Measurements from ENCODE around the gene SEMA5B. TPM values are rescaled to one million over a fixed set of nuclear protein-coding genes. Genes with fewer than 3 reads are reported as not detected.

The SEMA5B gene
- total and polyA plus RNA-seq, 7 donors = 0.08 to 1.1 (median 0.43) TPM

DNA sequence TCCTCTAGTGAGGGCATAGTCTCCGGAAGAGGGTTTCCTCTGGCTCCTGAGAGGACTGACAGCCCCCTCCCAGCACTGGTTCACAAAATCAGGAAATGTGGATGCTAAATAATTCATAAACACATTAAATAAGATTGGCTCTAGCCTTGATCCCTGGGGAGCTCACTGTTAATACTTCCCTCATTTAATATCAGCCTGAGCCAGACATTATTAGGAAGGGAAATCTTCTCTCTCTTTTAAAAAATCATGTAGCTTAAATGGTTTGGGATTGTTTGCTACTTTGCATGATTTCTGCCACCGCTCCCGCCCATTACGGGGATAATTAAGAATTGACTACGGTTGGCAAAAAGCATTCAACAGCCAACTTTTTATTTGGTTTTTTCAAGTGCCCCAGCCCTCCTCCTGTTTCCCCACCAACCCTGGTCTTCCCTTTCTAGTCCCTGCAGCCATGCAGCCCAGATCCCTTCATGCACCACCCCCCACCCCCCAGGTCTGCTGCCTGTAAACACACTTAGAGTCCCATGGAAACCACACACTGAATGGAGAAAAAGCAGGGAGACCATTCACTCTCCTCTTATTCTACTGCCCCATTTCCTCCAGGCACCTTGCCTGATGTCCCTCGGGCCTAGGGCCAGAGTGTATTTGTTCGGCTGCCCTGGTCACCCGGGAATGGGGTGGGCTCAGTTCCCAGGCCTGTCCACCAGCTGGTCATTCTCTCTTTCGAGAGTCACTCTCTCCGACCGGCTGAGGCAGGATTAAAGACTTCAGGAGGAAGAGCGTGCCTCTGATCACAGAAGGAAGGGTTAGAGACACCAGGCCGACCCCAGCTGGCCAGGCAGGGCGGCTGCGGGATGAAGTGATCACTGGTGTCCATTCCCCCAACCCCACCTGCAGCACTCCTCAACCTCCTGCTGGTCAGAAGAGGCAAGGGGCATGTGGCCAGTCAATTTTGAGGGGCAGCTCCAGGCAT is 45.1 kb downstream of the SEMA5B start:
- TF ChIP-seq, protein P1, sequence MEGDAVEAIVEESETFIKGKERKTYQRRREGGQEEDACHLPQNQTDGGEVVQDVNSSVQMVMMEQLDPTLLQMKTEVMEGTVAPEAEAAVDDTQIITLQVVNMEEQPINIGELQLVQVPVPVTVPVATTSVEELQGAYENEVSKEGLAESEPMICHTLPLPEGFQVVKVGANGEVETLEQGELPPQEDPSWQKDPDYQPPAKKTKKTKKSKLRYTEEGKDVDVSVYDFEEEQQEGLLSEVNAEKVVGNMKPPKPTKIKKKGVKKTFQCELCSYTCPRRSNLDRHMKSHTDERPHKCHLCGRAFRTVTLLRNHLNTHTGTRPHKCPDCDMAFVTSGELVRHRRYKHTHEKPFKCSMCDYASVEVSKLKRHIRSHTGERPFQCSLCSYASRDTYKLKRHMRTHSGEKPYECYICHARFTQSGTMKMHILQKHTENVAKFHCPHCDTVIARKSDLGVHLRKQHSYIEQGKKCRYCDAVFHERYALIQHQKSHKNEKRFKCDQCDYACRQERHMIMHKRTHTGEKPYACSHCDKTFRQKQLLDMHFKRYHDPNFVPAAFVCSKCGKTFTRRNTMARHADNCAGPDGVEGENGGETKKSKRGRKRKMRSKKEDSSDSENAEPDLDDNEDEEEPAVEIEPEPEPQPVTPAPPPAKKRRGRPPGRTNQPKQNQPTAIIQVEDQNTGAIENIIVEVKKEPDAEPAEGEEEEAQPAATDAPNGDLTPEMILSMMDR (IDR thresholded peaks at IDR 0.05) = no peak
- DNase-seq = no peak
- Histone ChIP-seq H3K27ac (no peak overlapping the region), H3K4me1 (peaks cover 6% of the 10 kb centered on the region), H3K27me3 (ENCODE audit: insufficient read depth in 3 of 3, low read length in 2 of 3) (peaks cover 0 to 3% (median 2%) of the 10 kb centered on the region in 3 donors), H3K4me3 (no peak overlapping the region), H3K36me3 (ENCODE audit: insufficient read depth in 1 of 2, low read depth in 1 of 2) (no peaks in the 10 kb centered on the region), H3K9me3 (no peaks in the 10 kb centered on the region)
- peak; percentile 25 to 57 (median 48) for ATAC-seq
- WGBS, 3 donors = 23 to 27% (median 24%) methylated on average over 15 of the region's 15 CpGs
- intact Hi-C loops (cut with DNase I) = no loop called here

DNA sequence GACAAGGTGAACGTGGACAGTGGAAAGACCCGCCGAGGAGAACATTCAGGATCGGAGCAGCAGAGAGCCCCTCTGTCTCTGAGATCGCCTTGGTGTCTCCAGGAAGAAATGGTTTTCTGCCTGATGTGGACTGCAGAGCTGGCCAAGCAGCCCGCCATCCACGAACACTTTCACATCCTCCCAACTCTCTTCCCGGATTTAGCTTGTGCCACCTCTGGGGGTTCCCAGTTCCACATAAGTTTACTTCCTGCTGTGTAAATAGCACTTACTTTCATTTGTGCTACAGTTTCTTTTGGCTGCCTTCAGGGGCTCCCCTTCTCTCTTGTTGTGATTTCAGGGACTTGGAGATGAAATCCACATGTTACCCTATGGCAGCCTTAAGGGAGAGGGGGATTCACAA is 48.4 kb downstream of the SEMA5B start:
- no peak overlapping the region for H3K27ac ChIP-seq
- 84 to 91% (median 90%) methylated on average over 8 of the region's 8 CpGs for WGBS, 3 donors
- peaks cover 9% of the 10 kb centered on the region for H3K4me1 ChIP-seq

DNA sequence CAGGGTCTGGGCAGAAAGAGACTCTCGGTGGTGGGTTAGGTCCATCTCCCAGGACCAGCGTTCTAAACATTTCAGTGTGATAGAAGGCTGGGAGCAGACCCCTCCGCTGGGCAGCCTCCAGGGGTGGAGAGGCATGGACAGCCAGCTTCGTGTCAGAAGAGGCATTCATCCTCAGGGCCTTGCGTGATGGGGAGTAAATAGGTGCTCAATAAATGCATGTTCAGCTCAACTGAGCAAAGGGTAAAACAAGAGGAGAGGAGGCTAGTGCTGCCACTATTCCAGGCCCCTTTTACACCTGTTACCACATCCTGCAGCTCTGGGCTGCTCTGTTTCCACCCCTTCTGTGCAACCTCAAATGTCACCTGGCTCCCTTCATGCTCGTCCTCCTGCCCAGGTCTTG is 49.0 kb downstream of the SEMA5B start:
- H3K4me1 ChIP-seq = peaks cover 9% of the 10 kb centered on the region
- H3K4me3 ChIP-seq = no peak overlapping the region
- no peak for ATAC-seq
- H3K36me3 ChIP-seq (ENCODE audit: insufficient read depth in 1 of 2, low read depth in 1 of 2) = no peaks in the 10 kb centered on the region
- 91 to 93% (median 92%) methylated on average over 6 of the region's 6 CpGs for WGBS, 3 donors
- TF ChIP-seq, protein P1 (IDR thresholded peaks at IDR 0.05) = no peak
- peak overlapping the region; percentile 30 for H3K27ac ChIP-seq
- intact Hi-C loops (cut with DNase I) = no loop called here
- H3K27me3 ChIP-seq (ENCODE audit: insufficient read depth in 3 of 3, low read length in 2 of 3) = no peaks in the 10 kb centered on the region
- no peaks in the 10 kb centered on the region for H3K9me3 ChIP-seq
- no peak for DNase-seq

More for the DNA sequence above, 48.4 kb downstream of the SEMA5B start:
- intact Hi-C loops (cut with DNase I) = no loop called here
- DNase-seq = no peak
- Histone ChIP-seq H3K36me3 (ENCODE audit: insufficient read depth in 1 of 2, low read depth in 1 of 2) (no peaks in the 10 kb centered on the region), H3K9me3 (no peaks in the 10 kb centered on the region), H3K4me3 (no peak overlapping the region), H3K27me3 (ENCODE audit: insufficient read depth in 3 of 3, low read length in 2 of 3) (peaks cover 0 to under 1% (median 0%) of the 10 kb centered on the region in 3 donors)
- TF ChIP-seq, protein P1 (IDR thresholded peaks at IDR 0.05) = no peak
- no peak for ATAC-seq

DNA sequence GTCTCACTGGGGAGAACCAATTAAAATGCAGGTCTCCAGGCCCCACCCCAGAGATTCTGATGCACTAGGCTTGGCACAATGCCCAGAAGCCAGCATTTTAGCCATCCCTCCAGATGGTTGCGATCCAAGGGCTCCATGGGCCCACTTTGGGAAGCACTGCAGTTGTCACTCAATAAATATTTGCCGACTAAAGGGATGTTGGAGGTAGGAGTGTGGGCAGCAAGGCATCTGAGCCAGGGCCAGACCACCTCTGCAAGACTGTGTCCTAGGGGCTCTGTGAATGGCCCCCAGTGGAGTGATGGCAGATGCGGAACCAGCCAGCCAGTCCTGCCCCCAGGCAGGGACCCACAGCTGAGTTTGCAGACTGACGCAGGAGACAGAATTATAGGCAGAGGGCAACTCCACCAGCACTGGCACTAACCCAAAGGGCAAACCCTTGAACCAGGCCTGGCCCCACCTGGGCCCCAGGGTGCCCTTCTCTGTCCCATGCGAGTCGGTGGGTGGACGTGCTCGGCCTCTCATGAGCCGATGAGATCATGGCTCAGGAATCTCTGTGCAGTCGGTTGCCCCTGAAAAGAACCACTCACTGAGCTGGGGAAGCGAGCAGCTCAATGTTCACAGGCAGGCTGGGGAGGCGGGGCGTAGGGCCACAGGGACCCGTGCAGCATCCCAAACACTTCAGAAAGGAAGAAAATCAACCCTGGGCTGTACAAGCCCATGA is 49.7 kb downstream of the SEMA5B start:
- TF ChIP-seq, protein P1 (IDR thresholded peaks at IDR 0.05) = no peak
- no peak for DNase-seq

More for the DNA sequence above, 49.7 kb downstream of the SEMA5B start:
- ATAC-seq = no peak
- intact Hi-C loops (cut with DNase I) = no loop called here
- Histone ChIP-seq H3K4me1 (peaks cover 5% of the 10 kb centered on the region), H3K27ac (no peak overlapping the region), H3K36me3 (ENCODE audit: insufficient read depth in 1 of 2, low read depth in 1 of 2) (no peaks in the 10 kb centered on the region), H3K4me3 (no peak overlapping the region), H3K27me3 (ENCODE audit: insufficient read depth in 3 of 3, low read length in 2 of 3) (no peaks in the 10 kb centered on the region), H3K9me3 (no peaks in the 10 kb centered on the region)
- WGBS, 3 donors = 50 to 58% (median 52%) methylated on average over 14 of the region's 14 CpGs

Measured in psoas muscle (tissue), 8 donors.